ENCODE data around the gene DNAJA2.
"Not testable (repeated sequence)": the region's sequence is repeated elsewhere in the genome, so short reads cannot be mapped to it uniquely, and the experiment has no call there.

DNAJA2 gene

DNA sequence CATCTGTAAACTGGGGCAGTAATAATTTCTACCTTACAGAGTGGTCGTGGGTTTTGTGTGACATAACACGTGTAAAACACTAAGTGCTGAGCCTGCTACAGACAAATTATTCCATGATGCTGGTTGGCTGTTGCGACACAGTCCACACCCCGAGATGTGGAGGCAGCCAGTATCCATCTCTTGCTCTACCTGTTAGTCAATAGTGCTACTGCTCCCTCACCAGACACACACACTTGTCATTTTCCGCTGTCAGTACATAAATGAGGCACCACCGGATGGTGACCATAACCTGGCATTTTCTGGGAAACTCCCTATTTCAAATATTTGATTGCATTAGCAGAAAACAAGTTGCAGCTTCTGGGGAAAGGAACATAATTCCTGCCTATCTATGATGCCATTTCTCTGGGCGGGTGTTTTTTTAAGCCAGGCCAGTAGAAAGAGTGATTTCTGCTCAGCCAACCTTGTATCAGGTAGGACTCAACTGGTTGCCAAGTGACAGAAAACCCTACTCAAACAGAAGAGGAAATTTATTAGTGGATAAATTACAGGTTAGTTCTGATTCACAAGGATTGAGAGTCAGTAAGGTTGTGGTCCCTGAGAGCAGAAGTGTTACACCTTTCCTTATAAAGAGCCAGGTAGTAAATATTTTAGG is 24.1 kb downstream of the DNAJA2 start:
- Histone ChIP-seq H3K36me3 (ENCODE audit: control insufficient read depth in 1 of 2, insufficient read depth in 2 of 2, low read length in 2 of 2) (no peaks in the 10 kb centered on the region), H3K9me3 (ENCODE audit: control insufficient read depth in 1 of 2, low read length in 2 of 2) (no peaks in the 10 kb centered on the region), H3K27ac (ENCODE audit: low read length) (no peak overlapping the region), H3K27me3 (ENCODE audit: low read depth, low read length) (no peaks in the 10 kb centered on the region), H3K4me3 (ENCODE audit: low read depth in 1 of 2, low read length in 2 of 2) (no peak overlapping the region), H3K4me1 (ENCODE audit: control insufficient read depth in 1 of 2, insufficient read depth in 2 of 2, low read length in 2 of 2) (no peaks in the 10 kb centered on the region)

DNA sequence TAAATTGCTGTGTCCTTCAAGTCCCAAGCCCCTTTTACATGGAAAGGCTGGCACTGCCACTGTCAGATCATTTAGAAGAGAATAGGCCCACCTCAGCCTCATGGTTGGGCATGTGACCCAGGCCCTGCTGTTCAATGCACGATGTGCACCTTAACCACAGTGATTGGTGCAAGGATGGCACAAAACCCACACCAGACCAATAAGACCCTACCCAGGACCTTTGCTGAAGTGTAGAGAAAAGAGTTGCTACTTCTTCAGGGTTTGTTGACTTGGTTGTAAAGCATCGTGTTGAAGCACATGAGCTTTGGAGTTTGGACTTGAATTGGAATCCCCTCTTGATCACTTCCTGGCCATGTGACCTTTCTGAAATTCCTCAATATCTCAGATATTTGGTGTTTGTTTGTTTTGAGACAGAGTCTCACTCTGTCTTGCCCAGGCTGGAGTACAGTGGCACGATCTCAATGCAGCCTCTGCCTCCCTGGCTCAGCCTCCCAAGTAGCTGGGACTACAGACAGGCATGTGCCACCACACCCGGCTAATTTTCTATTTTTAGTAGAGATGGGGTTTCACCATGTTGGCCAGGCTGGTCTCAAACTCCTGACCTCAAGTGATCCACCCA is 24.8 kb downstream of the DNAJA2 start:
- no peaks in the 10 kb centered on the region for H3K36me3 ChIP-seq (ENCODE audit: control insufficient read depth in 1 of 2, insufficient read depth in 2 of 2, low read length in 2 of 2)
- no peak overlapping the region for H3K4me3 ChIP-seq (ENCODE audit: low read depth in 1 of 2, low read length in 2 of 2)
- H3K9me3 ChIP-seq (ENCODE audit: control insufficient read depth in 1 of 2, low read length in 2 of 2) = no peaks in the 10 kb centered on the region
- no peaks in the 10 kb centered on the region for H3K27me3 ChIP-seq (ENCODE audit: low read depth, low read length)
- no peaks in the 10 kb centered on the region for H3K4me1 ChIP-seq (ENCODE audit: control insufficient read depth in 1 of 2, insufficient read depth in 2 of 2, low read length in 2 of 2)
- no peak overlapping the region for H3K27ac ChIP-seq (ENCODE audit: low read length)

DNA sequence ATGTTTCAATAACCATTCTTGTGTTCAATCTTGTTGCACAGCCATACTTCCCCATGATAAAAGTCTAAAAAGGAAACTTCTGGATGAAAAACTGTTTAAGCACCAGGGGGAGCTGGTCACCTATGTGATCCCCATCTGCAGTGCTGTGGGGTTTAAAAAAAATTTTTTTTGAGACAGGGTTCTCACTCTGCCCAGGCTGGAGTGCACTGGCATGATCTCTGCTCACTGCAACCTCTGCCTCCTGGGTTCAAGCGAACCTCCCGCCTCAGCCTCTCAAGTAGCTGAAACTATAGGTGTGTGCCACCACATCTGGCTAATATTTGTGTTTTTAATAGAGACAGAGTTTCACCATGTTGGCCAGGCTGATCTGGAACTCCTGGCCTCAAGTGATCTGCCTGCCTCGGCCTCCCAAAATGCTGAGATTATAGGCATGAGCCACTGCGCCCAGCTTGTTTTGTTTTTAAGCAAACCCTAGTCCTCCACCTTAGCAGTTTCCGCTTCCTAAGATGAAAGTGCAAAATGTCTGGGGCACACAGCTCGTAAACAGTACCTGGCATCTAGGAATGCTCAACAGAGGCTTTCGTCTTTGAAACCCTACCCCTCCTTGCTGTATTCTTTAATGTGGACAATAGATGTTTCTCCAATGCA is 25.4 kb downstream of the DNAJA2 start:
- H3K27ac ChIP-seq (ENCODE audit: low read length) = no peak overlapping the region
- no peaks in the 10 kb centered on the region for H3K4me1 ChIP-seq (ENCODE audit: control insufficient read depth in 1 of 2, insufficient read depth in 2 of 2, low read length in 2 of 2)
- no peaks in the 10 kb centered on the region for H3K9me3 ChIP-seq (ENCODE audit: control insufficient read depth in 1 of 2, low read length in 2 of 2)
- H3K27me3 ChIP-seq (ENCODE audit: low read depth, low read length) = no peaks in the 10 kb centered on the region
- H3K4me3 ChIP-seq (ENCODE audit: low read depth in 1 of 2, low read length in 2 of 2) = no peak overlapping the region
- no peaks in the 10 kb centered on the region for H3K36me3 ChIP-seq (ENCODE audit: control insufficient read depth in 1 of 2, insufficient read depth in 2 of 2, low read length in 2 of 2)

DNA sequence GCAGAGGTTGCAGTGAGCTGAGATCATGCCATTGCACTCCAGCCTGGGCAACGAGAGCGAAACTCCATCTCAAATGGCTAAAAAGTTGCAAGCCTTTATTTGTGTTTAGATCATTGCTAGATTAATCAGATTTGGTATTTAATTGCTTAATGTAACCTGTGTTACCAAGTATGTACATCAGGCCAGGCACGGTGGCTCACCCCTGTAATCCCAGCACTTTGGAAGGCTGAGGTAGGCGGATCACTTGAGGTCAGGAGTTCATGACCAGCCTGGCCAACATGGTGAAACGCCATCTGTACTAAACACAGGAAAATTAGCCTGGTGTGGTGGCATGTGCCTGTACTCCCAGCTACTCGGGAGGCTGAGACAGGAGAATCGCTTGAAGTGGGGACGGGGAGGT is 28.8 kb downstream of the DNAJA2 start:
- H3K4me1 ChIP-seq (ENCODE audit: control insufficient read depth in 1 of 2, insufficient read depth in 2 of 2, low read length in 2 of 2); H3K36me3 ChIP-seq (ENCODE audit: control insufficient read depth in 1 of 2, insufficient read depth in 2 of 2, low read length in 2 of 2); H3K9me3 ChIP-seq (ENCODE audit: control insufficient read depth in 1 of 2, low read length in 2 of 2); H3K4me3 ChIP-seq (ENCODE audit: low read depth in 1 of 2, low read length in 2 of 2); H3K27me3 ChIP-seq (ENCODE audit: low read depth, low read length); H3K27ac ChIP-seq (ENCODE audit: low read length): not testable (repeated sequence)

DNA sequence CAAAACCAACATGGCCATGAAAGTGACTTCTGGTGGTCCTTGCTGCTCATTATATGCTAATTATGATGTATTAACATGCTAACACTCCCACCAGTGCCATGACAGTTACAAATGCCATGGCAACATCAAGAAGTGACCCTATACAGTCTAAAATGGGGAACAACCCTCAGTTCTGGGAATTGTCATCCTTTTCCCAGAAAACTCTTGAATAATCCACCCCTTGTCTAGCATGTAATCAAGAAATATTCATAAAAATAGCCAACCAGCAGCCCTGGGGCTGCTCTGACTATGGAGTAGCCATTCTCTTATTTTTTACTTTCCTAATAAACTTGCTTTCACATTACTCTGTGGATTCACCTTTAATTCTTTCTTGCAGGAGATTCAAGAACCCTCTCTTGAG is 35.9 kb downstream of the DNAJA2 start:
- no peak overlapping the region for H3K4me3 ChIP-seq (ENCODE audit: low read depth in 1 of 2, low read length in 2 of 2)
- no peaks in the 10 kb centered on the region for H3K4me1 ChIP-seq (ENCODE audit: control insufficient read depth in 1 of 2, insufficient read depth in 2 of 2, low read length in 2 of 2)
- no peak overlapping the region for H3K27ac ChIP-seq (ENCODE audit: low read length)
- no peaks in the 10 kb centered on the region for H3K9me3 ChIP-seq (ENCODE audit: control insufficient read depth in 1 of 2, low read length in 2 of 2)
- H3K27me3 ChIP-seq (ENCODE audit: low read depth, low read length) = no peaks in the 10 kb centered on the region
- H3K36me3 ChIP-seq (ENCODE audit: control insufficient read depth in 1 of 2, insufficient read depth in 2 of 2, low read length in 2 of 2) = no peaks in the 10 kb centered on the region

DNA sequence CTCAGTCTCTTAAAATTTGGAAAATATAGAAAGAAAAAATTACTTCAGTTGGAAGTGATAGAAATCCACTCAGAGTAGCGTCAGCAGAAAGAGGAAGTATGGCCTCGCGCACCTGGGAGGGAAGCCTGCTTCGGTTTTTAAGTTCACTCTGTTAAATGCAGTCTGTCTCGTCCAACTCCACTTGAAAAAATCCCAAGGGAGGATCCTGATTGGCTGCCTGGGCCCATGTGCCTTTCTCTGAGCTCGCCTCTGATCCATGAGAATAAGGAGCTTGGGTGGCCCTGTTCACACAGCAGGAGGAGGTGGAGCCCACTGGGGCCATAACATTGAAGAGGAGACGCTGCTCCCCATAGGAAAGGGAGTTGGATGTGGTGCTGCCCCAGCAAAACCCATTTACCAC is 40.7 kb downstream of the DNAJA2 start:
- H3K27ac ChIP-seq (ENCODE audit: low read length) = no peak overlapping the region
- no peaks in the 10 kb centered on the region for H3K9me3 ChIP-seq (ENCODE audit: control insufficient read depth in 1 of 2, low read length in 2 of 2)
- no peak overlapping the region for H3K4me3 ChIP-seq (ENCODE audit: low read depth in 1 of 2, low read length in 2 of 2)

DNA sequence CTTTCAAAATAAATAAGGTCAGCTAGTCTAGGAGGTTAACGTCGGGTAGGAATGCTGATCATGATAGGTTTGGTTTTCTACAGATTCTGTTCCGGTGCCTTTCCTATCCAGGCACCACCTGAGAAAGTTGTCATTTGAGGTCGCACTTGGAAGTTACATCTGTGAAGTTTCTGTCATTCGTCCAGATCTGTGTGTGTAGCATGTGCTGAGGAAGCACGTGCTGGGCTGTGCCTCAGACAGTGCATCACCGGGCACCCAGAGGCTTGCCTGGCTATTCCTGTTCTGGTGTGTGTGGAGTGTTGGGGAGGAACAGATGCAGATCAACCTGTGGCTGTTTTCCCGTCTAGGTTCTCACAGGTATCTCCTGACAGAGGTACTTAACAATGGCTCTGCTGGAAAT is 42.6 kb downstream of the DNAJA2 start:
- Histone ChIP-seq H3K9me3 (ENCODE audit: control insufficient read depth in 1 of 2, low read length in 2 of 2) (no peaks in the 10 kb centered on the region), H3K27ac (ENCODE audit: low read length) (no peak overlapping the region), H3K36me3 (ENCODE audit: control insufficient read depth in 1 of 2, insufficient read depth in 2 of 2, low read length in 2 of 2) (no peaks in the 10 kb centered on the region), H3K4me1 (ENCODE audit: control insufficient read depth in 1 of 2, insufficient read depth in 2 of 2, low read length in 2 of 2) (no peaks in the 10 kb centered on the region), H3K4me3 (ENCODE audit: low read depth in 1 of 2, low read length in 2 of 2) (no peak overlapping the region), H3K27me3 (ENCODE audit: low read depth, low read length) (no peaks in the 10 kb centered on the region)

More for the DNA sequence above, 40.7 kb downstream of the DNAJA2 start:
- Histone ChIP-seq H3K36me3 (ENCODE audit: control insufficient read depth in 1 of 2, insufficient read depth in 2 of 2, low read length in 2 of 2) (no peaks in the 10 kb centered on the region), H3K4me1 (ENCODE audit: control insufficient read depth in 1 of 2, insufficient read depth in 2 of 2, low read length in 2 of 2) (no peaks in the 10 kb centered on the region), H3K27me3 (ENCODE audit: low read depth, low read length) (no peaks in the 10 kb centered on the region)

DNA sequence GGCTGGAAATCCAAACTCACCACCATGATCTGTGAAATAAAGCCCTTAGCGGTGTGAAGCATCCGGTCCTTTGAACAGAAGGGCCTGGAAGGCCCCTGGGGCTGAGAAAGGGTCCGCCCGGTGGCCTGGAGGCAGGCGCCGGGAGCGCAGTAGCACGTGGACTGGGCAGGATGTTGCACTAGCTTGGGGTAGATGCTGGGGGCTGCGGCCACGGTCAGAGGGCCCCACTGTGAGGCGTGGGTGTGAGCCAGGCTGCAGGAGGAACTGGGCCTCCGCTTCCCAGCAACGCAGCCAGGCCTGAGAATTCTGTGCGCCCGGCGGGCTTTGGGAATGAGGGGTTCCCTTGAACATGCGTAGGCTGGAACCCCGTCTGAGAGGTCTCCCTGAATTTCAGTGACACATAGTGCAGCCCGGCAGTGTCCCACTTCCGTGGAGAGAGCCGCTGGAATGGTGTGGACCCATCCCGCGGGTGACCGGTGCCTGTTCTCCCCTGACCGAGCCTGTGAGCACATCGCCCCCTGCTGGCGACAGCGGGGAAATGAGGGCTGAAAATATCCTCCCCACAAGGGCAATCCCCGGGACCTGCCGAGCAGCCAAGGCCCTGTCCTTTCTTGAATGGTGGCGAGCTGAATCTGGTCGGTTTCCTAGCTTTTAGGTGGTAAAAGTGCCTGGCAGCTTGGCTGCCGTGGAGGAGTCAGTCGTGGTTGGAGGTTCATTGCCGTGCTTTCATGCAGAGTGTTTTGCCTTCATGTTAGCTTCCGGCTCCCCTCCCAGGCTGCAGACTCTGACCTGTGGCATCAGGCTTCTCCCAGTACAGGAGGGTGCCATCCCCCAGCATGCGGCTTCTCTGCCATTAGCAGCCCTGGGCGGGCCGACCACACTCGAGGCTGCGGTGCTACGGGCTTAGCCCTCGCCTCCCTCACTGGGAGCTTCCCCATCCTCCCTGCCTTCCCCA is 43.8 kb downstream of the DNAJA2 start:
- no peaks in the 10 kb centered on the region for H3K36me3 ChIP-seq (ENCODE audit: control insufficient read depth in 1 of 2, insufficient read depth in 2 of 2, low read length in 2 of 2)
- H3K27ac ChIP-seq (ENCODE audit: low read length) = no peak overlapping the region

DNA sequence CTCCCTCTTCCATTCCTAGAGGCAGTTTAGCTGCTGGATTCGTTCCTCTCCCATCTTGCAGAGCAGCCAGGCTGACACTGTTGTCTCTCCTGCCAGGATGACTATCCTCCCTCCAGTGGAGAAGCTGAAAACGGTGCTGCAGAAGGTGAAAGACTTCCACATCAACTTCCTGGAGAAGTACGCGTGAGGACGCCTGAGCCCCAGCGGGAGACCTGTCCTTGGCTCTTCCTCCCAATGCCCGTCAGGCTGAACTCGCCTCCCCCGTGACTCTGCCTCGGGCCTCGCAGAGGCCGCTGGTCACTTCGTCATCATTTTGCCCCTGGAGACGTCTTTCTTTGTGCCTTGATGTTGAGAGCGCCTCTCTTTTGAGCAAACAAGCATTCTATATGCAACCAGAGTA is 44.7 kb downstream of the DNAJA2 start:
- no peaks in the 10 kb centered on the region for H3K27me3 ChIP-seq (ENCODE audit: low read depth, low read length)
- H3K9me3 ChIP-seq (ENCODE audit: control insufficient read depth in 1 of 2, low read length in 2 of 2) = no peaks in the 10 kb centered on the region
- peaks cover 0 to 3% of the 10 kb centered on the region in 2 donors for H3K36me3 ChIP-seq (ENCODE audit: control insufficient read depth in 1 of 2, insufficient read depth in 2 of 2, low read length in 2 of 2)
- peaks cover 0 to 9% of the 10 kb centered on the region in 2 donors for H3K4me1 ChIP-seq (ENCODE audit: control insufficient read depth in 1 of 2, insufficient read depth in 2 of 2, low read length in 2 of 2)
- no peak overlapping the region for H3K27ac ChIP-seq (ENCODE audit: low read length)
- no peak overlapping the region for H3K4me3 ChIP-seq (ENCODE audit: low read depth in 1 of 2, low read length in 2 of 2)

More for the DNA sequence above, 43.8 kb downstream of the DNAJA2 start:
- no peak overlapping the region for H3K4me3 ChIP-seq (ENCODE audit: low read depth in 1 of 2, low read length in 2 of 2)
- no peaks in the 10 kb centered on the region for H3K27me3 ChIP-seq (ENCODE audit: low read depth, low read length)
- H3K4me1 ChIP-seq (ENCODE audit: control insufficient read depth in 1 of 2, insufficient read depth in 2 of 2, low read length in 2 of 2) = peaks cover 0 to under 1% of the 10 kb centered on the region in 2 donors
- H3K9me3 ChIP-seq (ENCODE audit: control insufficient read depth in 1 of 2, low read length in 2 of 2) = no peaks in the 10 kb centered on the region

DNA sequence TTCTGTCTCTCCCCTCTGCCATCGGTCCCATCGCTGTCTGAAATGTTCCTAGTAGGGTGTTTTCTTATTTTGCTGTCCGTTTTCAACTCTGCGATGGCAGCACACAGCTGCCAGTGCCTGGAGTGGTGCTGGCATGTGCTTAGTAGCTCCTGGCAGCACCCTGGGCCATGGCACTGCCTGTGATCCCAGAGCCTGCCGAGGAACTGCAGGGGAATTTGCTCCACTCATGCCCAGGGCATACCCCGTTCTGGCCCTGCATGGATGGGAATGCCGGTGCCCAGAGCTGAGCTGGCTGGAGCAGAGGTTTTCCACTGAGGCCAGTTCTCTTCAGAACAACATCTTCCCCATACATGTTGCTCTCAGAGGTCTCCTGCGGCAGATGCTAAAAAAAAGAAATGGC is 46.2 kb downstream of the DNAJA2 start:
- Histone ChIP-seq H3K4me3 (ENCODE audit: low read depth in 1 of 2, low read length in 2 of 2) (no peak overlapping the region), H3K36me3 (ENCODE audit: control insufficient read depth in 1 of 2, insufficient read depth in 2 of 2, low read length in 2 of 2) (peaks cover 4 to 7% of the 10 kb centered on the region in 2 donors), H3K9me3 (ENCODE audit: control insufficient read depth in 1 of 2, low read length in 2 of 2) (no peaks in the 10 kb centered on the region), H3K4me1 (ENCODE audit: control insufficient read depth in 1 of 2, insufficient read depth in 2 of 2, low read length in 2 of 2) (peaks cover 0 to 13% of the 10 kb centered on the region in 2 donors), H3K27me3 (ENCODE audit: low read depth, low read length) (no peaks in the 10 kb centered on the region), H3K27ac (ENCODE audit: low read length) (no peak overlapping the region)

Measured in muscle layer of duodenum (tissue), 2 donors.